Measurements from ENCODE around the gene ZNF333.
"Not testable (repeated sequence)": the region's sequence is repeated elsewhere in the genome, so short reads cannot be mapped to it uniquely, and the experiment has no call there.

The ZNF333 gene

DNA sequence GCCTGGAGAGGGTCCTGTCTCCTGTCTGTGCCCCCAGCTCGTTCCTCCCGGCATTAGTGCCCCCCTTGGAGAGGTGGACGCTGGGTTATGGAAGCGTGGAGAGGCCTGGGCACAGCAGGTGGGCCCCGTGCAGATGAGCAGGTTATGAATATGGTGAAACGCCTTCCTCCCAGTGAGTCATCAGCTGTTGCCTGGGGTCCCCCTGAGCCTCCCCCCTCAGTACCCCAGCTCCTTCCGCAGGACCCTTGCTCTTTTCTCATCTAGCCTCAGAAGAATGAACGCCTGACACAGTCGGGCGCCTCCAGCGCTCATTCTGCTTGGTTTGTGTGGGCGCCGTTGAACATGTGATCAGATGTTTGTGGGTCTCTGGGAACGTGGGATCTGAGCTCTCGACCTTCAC, 76.0 kb downstream of the ZNF333 start:
- in situ Hi-C loops (cut with MboI; ENCODE audit: low sequenced_read_pairs), result not testable (repeated sequence)

DNA sequence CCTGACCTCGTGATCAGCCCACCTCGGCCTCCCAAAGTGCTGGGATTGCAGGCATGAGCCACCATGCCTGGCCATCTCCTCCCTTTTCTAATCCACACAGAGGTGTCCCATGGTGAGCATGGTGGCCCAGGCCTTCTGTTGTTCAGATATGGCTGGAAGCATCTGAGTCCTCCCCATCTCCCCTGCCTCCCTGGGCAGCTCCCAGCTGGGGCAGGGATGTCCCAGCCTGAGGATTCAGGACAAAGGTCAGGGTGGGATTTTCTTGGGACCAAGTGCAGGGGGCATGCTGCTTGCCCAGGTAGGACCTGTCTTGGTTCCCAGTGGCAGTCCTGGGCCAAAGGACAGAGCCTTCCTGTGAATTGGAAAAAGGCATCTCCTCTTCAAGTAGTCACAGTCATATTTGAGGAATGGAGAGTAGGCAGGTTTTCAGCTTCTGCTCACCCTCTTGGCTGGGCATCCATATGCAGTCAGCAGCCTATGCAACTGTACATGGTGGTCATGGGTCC, 77.7 kb downstream of the ZNF333 start:
- in situ Hi-C loops (cut with MboI; ENCODE audit: low sequenced_read_pairs), result no loop called here

DNA sequence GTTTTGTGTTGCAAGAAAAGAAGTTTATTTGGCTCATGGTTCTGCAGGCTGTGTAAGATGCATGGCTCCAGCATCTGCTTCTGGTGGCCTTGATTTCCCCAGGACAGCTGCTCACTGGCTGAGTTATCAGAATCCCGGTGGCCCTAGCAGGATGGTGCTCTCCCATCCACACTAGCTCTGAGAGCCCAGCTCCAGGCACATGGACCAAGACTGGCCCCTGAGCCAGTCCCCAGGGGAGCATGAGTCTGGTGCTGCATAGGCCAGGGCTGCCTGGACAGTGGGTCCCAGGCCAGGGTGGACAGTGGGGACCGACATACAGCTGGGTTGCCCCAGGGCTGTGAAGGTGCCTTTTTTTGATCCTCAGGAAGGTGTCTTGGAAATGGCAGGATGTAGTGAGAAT, 78.2 kb downstream of the ZNF333 start:
- in situ Hi-C loops (cut with MboI; ENCODE audit: low sequenced_read_pairs), result no loop called here

DNA sequence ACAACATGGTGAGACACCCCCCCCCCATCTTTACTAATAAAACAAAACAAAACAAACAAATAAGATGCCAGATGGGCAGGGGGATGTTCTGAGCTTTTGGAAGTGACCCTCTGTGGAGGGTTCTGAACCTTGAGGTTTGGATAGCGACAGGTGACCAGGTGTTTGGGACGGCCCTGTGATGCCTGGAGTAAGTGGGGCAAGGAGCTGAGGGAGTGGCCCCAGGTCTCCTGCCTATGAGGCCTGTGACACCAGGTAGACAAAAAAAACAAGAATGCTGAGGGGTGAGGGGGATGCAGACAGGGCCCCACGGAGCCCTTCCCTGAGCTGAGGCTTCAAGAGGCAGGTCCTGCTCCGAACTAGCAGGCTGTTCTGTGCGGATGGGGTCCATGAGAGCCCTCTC, 79.4 kb downstream of the ZNF333 start:
- in situ Hi-C loops (cut with MboI; ENCODE audit: low sequenced_read_pairs), result no loop called here

DNA sequence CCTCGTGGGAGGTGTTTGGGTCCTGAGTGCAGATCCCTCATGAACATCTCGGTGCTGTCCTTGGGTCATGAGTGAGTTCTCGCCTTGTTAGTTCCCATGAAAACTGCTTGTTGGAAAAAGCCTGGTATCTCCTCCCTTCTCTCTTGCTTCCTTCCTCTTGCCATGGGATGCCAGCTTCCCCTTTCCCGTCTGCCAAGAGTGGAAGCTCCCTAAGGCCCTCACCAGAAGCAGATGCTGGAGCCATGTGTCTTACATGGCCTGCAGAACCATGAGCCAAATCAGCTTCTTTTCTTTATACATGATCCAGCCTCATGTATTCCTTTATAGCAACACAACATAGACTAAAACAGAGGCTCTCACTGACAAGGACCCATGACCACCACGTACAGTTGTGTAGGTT, 80.3 kb downstream of the ZNF333 start:
- in situ Hi-C loops (cut with MboI; ENCODE audit: low sequenced_read_pairs), result no loop called here

DNA sequence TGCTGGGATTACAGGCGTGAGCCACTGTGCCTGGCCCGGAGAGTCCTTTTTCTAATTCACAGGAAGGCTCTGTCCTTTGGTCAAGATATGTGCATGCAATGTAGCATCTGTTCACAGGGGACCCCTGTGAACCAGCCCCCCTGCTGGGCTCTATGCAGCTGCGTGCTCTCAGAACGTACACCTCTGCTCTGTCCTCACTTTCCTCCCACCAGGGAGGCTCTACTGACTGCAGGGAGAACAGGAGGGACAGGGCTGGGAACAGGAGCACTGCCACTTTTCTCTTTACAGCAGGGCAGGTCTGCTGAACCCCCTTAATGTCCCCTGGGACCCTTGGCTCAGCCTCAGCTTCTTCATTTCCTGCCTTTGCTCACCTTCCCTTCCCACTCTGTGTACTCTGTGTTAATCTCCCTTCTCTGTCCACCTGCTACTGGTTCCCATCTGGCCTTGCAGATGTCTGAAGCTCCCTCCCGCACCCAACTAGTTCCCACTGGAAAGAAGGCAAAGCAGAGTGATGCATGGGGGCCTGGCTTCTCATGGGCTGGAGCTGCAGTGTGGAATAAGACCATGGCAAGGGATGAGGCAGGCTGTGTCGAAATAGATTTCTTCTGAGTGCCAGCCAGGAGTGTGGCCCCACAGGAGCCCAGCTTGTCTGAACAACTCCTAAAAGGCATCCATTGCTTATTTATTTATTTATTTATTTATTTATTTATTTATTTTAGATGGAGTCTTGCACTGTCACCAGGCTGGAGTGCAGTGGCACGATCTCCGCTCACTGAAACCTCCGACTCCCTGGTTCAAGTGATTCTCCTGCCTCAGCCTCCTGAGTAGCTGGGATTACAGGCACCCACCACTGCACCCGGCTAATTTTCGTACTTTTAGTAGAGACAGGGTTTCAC, 81.3 kb downstream of the ZNF333 start:
- in situ Hi-C loops (cut with MboI; ENCODE audit: low sequenced_read_pairs), result no loop called here

DNA sequence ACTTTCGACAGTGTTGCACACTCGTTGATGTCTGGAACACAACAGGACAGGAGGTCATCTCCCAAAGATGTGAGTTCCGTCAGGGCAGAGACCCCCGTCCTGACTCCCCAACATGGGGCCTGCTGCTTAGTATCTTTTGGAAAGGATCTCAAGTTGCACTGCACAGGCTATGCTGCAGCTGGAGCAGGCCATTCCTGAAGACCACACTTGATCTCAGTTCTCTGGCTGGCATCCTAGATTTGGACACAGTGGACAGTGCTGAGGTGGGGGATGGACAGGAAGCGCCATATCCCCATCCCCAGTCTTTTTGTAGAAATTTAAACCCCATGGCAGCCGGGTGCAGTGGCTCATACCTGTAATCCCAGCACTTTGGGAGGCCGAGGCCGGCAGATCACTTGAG, 82.6 kb downstream of the ZNF333 start:
- in situ Hi-C loops (cut with MboI; ENCODE audit: low sequenced_read_pairs), result no loop called here

DNA sequence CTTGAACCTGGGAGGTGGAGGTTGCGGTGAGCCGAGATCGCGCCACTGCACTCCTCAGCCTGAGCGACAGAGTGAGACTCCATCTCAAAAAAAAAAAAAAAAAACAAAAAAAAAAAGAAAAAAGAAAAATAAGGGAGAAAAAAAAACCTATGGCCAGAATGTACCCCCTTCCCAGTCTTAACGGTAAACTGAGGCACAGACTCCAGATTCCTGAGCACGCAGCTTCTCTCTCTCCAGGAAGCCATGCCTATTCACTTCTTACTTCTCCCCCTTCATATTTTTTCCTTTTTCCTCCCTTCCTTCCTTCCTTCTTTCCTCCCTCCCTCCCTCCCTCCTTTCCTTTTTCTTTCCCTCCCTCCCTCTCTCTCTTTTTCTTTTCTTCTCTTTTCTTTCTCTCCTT, 83.1 kb downstream of the ZNF333 start:
- in situ Hi-C loops (cut with MboI; ENCODE audit: low sequenced_read_pairs), result no loop called here

DNA sequence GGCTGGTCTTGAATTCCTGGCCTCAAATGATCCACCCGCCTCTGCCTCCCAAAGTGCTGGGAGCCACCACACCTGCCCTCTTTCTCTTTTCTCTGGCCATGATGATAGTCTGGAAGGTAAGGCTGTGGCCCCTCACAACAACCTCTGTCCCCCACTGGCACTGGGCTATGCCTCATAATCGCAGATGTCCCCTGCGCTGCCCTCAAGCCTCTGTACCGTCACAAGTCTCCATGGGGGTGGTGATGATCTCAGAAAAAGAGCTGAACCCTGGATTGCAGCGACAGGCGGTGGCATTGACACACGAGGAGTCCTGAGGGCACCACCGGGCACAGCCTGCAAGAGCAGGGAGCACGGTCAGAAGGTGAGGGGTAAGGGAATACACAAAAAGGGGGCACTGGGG, 83.9 kb downstream of the ZNF333 start:
- in situ Hi-C loops (cut with MboI; ENCODE audit: low sequenced_read_pairs), result not testable (repeated sequence)

DNA sequence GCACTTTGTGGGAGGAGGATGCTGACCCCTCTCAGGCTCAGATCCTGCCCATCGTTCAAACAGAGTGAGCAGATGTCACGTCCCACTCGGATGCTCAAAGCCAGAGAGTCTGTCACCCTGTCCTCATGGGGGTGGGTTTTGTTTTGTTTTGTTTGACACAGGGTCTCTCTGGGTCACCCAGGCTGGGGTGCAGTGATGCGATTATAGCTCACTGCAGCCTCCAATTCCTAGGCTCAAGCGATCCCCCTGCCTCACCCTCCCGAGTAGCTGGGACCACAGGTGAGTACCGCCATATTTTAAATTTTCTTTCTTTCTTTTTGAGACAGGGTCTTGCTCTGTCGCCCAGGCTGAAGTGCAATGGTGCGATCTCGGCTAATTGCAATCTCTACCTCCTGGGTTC, 84.5 kb downstream of the ZNF333 start:
- in situ Hi-C loops (cut with MboI; ENCODE audit: low sequenced_read_pairs), result no loop called here

DNA sequence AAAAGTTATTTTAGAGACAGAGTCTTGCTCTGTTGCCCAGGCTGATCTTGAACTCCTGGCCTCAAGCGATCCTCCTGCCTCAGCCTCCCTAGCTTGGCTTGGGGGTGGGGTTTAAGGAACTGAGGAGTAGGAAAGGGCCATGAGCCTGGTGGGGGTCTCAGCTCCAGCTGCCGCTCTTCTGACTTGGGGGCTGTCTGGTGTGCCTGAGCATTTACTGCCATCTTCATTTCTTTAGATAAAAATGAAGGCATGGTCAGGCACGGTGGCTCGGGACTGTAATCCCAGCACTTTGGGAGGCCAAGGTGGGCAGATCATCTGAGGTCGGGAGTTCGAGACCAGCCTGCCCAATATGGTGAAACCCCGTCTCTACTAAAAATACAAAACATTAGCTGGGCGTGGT, 85.5 kb downstream of the ZNF333 start:
- in situ Hi-C loops (cut with MboI; ENCODE audit: low sequenced_read_pairs), result not testable (repeated sequence)

DNA sequence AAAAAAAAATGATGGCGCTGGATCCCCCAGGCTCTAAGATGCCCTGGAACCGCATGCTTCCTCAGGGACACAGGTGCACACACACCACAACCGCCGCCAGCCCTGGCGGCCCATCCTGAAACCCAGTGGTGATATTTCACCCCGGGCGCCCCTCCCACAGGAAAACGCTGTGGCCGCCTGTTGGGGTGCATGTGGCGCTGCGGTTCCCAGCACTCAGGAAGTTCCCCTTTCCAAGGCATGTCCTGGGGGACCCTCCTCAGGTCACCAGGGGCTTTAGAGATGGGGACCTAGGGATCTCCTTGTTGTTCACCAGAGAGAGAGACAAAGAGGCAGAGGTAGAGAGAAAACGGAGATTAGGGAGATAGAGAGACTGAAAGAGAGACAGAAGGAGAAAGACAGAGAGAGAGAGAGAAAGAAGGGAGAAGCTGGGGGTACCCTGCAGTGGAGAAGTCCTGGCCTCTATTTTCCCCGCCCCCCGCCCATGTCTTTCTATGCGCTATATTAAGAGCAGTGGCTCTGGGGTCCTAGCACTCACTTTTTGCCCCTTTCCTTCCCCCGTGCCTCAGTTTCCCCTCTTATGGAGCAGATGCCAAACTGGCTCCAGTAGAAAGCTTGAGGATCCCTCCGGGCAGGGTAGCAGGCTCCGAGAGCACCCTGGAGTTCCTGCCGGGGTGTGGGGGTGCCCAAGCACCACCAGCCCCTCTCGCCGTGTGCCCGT, 86.2 kb downstream of the ZNF333 start:
- in situ Hi-C loops (cut with MboI; ENCODE audit: low sequenced_read_pairs), result no loop called here

DNA sequence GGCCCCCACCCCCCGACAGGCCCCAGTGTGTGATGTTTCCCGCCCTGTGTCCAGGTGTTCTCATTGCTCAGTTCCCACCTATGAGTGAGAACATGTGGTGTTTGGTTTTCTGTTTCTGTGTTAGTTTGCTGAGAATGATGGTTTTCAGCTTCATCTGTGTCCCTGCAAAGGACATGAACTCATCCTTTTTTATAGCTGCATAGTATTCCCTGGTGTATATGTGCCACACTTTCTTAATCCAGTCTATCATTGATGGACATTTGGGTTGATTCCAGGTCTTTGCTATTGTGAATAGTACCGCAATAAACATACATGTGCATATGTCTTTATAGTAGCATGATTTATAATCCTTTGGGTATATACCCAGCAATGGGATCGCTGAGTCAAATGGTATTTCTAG, 87.8 kb downstream of the ZNF333 start:
- in situ Hi-C loops (cut with MboI; ENCODE audit: low sequenced_read_pairs), result not testable (repeated sequence)

DNA sequence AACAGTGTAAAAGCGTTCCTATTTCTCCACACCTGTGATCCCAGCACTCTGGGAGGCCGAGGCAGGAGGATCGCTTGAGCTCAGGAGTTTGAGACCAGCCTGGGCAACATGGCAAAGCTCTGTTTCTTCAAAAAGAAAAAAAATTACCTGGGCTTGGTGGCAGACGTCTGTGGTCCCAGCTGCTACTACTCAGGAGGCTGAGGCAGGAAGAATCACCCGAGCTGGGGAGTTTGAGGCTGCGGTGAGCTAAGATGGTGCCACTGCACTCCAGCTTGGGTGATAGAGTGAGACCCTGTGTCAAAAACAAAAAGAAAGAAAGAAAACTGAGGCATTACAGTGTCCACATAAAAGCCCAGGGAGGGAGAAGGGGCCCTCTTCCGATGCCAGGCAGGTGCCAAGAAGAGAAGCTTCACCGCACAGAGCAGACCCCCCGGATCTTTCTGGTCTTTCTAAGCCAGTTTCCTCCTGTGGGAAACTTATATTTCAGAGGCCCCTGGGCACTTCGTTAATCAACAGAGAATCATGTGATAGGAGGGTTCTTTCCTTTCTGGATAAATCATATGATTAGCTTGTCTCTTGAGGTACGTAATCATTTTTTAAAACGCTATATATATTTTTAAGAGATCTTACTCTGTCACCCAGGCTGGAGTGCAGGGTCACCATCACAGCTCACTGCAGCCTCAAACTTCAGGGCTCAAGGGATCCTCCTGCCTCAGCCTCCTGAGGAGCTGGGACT, 88.4 kb downstream of the ZNF333 start, which contains the start of gene ADGRE2:
TSS of gene ADGRE2 (minus strand) at position 451 of the 736 bp plus-strand sequence. CDS start 1,804 bp downstream, outside the sequence.
- in situ Hi-C loops (cut with MboI; ENCODE audit: low sequenced_read_pairs), result not testable (repeated sequence)

DNA sequence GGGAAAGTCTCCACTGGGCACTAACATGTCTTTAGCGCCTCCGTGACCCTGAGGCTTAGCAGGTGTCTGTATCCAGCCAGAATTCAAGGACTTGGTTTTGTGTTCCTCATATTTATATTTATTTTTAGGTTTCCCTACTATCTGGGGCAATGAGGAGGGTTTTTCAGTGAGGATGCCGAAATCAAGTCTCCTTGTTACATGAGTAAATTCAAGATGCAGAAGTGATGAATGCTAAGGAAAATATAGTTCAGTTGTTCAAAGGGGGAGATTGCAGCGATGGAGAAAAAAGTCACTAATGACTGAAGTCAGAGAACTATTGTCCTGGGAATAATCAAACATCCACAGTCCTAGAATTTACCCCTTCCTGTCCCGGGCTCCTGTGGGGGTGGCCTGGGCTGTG, 89.3 kb downstream of the ZNF333 start:
- in situ Hi-C loops (cut with MboI; ENCODE audit: low sequenced_read_pairs), result no loop called here

DNA sequence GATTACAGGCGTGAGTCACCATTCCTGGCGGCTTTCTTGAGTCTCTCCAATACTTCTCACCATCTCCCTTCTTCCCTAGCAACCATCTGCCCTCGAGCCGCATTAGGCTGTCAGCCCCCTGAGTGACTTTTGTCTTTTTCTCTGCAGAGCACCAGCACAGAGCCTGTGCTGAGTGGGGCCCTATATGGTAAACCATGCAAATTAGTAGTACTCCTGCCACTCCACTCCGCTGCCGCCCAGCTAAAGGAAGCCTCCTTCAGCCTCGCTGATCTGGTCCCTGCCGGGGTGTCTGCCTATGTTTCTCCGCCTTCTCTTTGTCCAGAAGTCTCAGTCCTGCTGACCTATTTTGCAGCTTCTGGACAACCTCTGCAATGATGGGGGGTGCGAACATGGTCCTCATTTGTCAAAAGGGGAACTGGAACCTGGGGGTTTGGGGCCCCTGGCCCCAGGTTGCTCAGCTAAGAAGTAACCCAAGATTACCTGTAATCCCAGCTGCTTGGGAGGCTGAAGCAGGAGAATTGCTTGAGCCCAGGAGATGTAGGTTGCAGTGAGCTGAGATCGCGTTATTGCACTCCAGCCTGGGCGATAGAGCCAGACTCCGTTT, 90.9 kb downstream of the ZNF333 start:
- in situ Hi-C loops (cut with MboI; ENCODE audit: low sequenced_read_pairs), result not testable (repeated sequence)

DNA sequence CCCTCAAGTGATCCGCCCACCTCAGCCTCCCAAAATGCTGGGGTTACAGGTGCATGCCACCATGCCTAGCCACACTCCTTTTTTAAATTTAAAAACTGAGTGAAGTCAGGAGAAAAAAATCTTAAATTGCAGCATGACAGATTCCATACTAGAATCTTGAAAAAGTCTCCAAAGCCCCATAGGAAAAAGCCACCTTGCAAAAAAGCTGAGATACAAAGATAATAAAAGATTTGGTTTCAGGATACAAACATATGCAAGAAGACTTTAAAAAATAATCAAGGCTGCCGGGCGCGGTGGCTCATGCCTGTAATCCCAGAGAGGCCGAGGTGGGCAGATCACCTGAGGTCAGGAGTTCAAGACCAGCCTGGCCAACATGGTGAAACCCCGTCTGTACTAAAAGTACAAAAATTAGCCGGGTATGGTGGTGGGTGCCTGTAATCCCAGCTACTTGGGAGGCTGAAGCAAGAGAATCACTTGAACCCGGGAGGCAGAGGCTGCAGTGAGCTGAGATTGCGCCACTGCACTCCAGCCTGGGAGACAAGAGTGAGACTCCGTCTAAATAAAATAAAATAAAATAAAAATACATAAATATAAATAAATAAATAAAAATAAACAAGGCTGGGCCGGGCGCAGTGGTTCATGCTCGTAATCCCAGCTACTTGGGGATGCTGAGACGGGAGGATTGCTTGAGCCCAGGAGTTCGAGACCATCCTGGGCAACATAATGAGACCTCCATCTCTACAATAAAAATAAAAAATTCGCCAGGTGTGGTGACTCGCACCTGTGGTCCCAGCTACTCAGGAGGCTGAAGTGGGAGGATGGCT, 92.1 kb downstream of the ZNF333 start:
- in situ Hi-C loops (cut with MboI; ENCODE audit: low sequenced_read_pairs), result not testable (repeated sequence)

DNA sequence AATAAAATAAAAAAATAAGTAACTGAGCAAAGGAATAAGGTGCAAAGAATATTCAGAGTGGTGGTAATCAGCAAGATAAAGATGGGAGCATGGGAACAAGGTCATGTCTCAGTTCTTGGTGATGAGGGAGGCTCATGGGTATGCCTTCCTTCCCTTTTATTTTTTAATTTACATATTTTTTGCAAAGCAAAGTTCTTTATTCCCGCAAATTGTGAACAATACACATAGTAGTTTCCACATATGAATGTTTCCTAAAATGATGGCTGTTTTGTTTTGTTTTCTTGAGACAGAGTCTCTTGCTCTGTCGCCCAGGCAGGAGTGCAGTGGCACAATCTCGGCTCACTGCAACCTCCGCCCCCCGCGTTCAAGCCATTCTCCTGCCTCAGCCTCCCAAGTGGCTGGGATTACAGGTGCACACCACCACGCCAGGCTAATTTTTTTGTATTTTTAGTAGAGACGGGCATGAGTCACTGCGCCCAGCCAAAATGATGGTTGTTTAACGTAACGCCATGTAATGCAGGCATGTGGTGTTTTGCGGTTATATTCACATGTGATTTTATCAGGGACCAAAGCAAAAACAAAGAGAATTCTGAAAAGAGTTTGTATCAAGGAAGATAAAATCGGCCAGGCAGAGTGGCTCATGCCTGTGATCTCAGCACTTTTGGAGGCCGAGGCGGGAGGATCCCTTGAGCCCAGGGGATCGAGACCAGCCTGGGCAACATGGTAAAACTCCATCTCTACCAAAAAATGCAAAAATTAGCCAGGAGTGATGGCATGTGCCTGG, 93.0 kb downstream of the ZNF333 start:
- in situ Hi-C loops (cut with MboI; ENCODE audit: low sequenced_read_pairs), result no loop called here

Measured in hTERT RPE-1 (cell line).